B cell (primary cell): ENCODE results near the gene ZNF138. TPM values are rescaled to one million over a fixed set of nuclear protein-coding genes. Genes with fewer than 3 reads are reported as not detected.

Experiments used
- ATAC-seq: fragments of 200-7000 bp; cut with Tn5 transposase; one replicate; pipeline ENCODE4 v1.10.0; 2021; ENCODE audit warnings: low read depth, mild to moderate bottlenecking, moderate number of reproducible peaks, moderate library complexity
- CTCF ChIA-PET: fragments of 350-600 bp; sonication (Branson Sonifier 250); formaldehyde crosslinking; loops from one replicate; lab custom pipeline; 2021; ENCODE audit warnings: antibody characterized with exemption, inconsistent platforms; lab: Charles Lee
- POLR2A ChIA-PET: fragments of 350-600 bp; sonication (Branson Sonifier 250); formaldehyde crosslinking; loops from one replicate; lab custom pipeline; 2021; ENCODE audit warnings: antibody characterized with exemption; lab: Charles Lee
- DNase-seq: peaks from one replicate; pipeline ENCODE4 v3.0.0; 2013
- H2AFZ ChIP-seq: 2 replicates; pipeline ENCODE4 v1.6.1; 2012; ENCODE audit warnings: mild to moderate bottlenecking, low read depth, low read length; ENCODE audit not compliant: insufficient read depth, poor library complexity, severe bottlenecking
- H3K27ac ChIP-seq, 2 donors: 1 replicate in 1 of 2; 2 replicates in 1 of 2; pipeline ENCODE4 v1.5.1; 2012 to 2013; ENCODE audit warnings: low read length in 2 of 2, mild to moderate bottlenecking in 2 of 2, moderate library complexity in 1 of 2
- H3K27me3 ChIP-seq, 4 experiments: fragments of 200-600 bp in 1 of 4; sonication (generic) in 1 of 4; replicated peaks in 1 of 4; 1 replicate in 2 of 4; 2 replicates in 2 of 4; pipeline versions ENCODE4 v1.6.1 to v1.7.0; 2013 to 2016; ENCODE audit warnings: low read length in 3 of 4, mild to moderate bottlenecking in 2 of 4, mixed read lengths in 1 of 4, moderate library complexity in 1 of 4; ENCODE audit not compliant: insufficient read depth in 4 of 4, control insufficient read depth in 3 of 4; ENCODE audit errors: control extremely low read depth in 1 of 4
- H3K36me3 ChIP-seq, 2 experiments: replicated peaks in 1 of 2; 1 replicate in 1 of 2; 2 replicates in 1 of 2; pipeline versions ENCODE4 v1.6.1 to v1.7.1; 2013; ENCODE audit warnings: low read length in 1 of 2; ENCODE audit not compliant: insufficient read depth in 2 of 2, control insufficient read depth in 1 of 2; ENCODE audit errors: control extremely low read depth in 1 of 2, extremely low read depth in 1 of 2
- H3K4me1 ChIP-seq, 2 donors: fragments of 200-600 bp in 1 of 2; sonication (generic) in 1 of 2; 1 replicate in 1 of 2; 2 replicates in 1 of 2; pipeline versions ENCODE4 v1.5.1 to v1.6.1; 2013 to 2017; ENCODE audit warnings: low read length in 2 of 2; ENCODE audit not compliant: control insufficient read depth in 2 of 2, insufficient read depth in 2 of 2
- H3K4me2 ChIP-seq: replicated peaks from 2 replicates; pipeline ENCODE3; 2012; ENCODE audit warnings: mild to moderate bottlenecking, low read depth, low read length; ENCODE audit not compliant: poor library complexity, severe bottlenecking
- H3K4me3 ChIP-seq, 5 experiments: fragments of 200-600 bp in 1 of 5; sonication (generic) in 1 of 5; 1 replicate in 3 of 5; 2 replicates in 2 of 5; pipeline versions ENCODE4 v1.5.1 to v1.7.0; 2011 to 2016; ENCODE audit warnings: low read length in 4 of 5, mild to moderate bottlenecking in 4 of 5, low read depth in 2 of 5, control low read depth in 1 of 5, moderate library complexity in 1 of 5; ENCODE audit not compliant: insufficient read depth in 1 of 5; ENCODE audit errors: control extremely low read depth in 1 of 5, extremely low read depth in 1 of 5
- H3K79me2 ChIP-seq: fragments of 200-600 bp; sonication (generic); one replicate; pipeline ENCODE4 v1.6.0; 2016; ENCODE audit warnings: low read length; ENCODE audit not compliant: control insufficient read depth, insufficient read depth
- H3K9ac ChIP-seq: fragments of 200-600 bp; sonication (generic); 2 replicates; pipeline ENCODE4 v1.6.1; 2017; ENCODE audit warnings: mild to moderate bottlenecking, low read length, moderate library complexity
- H3K9me3 ChIP-seq, 3 donors: one replicate each; pipeline versions ENCODE4 v1.6.1 to v1.7.1; 2013; ENCODE audit warnings: low read length in 2 of 3; ENCODE audit not compliant: control insufficient read depth in 2 of 3, insufficient read depth in 1 of 3; ENCODE audit errors: control extremely low read depth in 1 of 3
- H4K20me1 ChIP-seq: 2 replicates; pipeline ENCODE4 v1.6.0; 2012; ENCODE audit warnings: mild to moderate bottlenecking, low read length; ENCODE audit not compliant: insufficient read depth, control insufficient read depth, poor library complexity, severe bottlenecking
- H3K27ac Mint-ChIP-seq: one replicate; pipeline ENCODE4 v1.8.0; 2021; ENCODE audit warnings: mixed read lengths
- H3K27me3 Mint-ChIP-seq: one replicate; pipeline ENCODE4 v1.8.0; 2021; ENCODE audit warnings: mixed read lengths
- H3K4me1 Mint-ChIP-seq: one replicate; pipeline ENCODE4 v1.8.0; 2021; ENCODE audit warnings: mixed read lengths
- H3K4me3 Mint-ChIP-seq: one replicate; pipeline ENCODE4 v1.8.0; 2021; ENCODE audit warnings: mixed read lengths
- H3K9me3 Mint-ChIP-seq: one replicate; pipeline ENCODE4 v1.8.0; 2022; ENCODE audit warnings: mixed read lengths; ENCODE audit not compliant: insufficient read depth
- EZH2 ChIP-seq: IDR thresholded peaks from 2 replicates; pipeline ENCODE4 v1.6.1; 2012; ENCODE audit warnings: borderline replicate concordance, low read depth, mild to moderate bottlenecking, moderate library complexity, low read length; ENCODE audit not compliant: insufficient read depth, poor library complexity, severe bottlenecking
- WGBS: methylation state at CpG from one replicate; pipeline ENCODE4 v1.1.5; 2013; ENCODE audit warnings: missing lambda C conversion rate; ENCODE audit not compliant: insufficient coverage; 5-methylcytosine and 5-hydroxymethylcytosine counted together
- intact Hi-C: fragments of 100-400 bp; cut with micrococcal nuclease; formaldehyde crosslinking; loops from one replicate; pipeline ENCODE4 v1.10.0; 2022
- polyA plus RNA-seq: library from polyadenylated mRNA; depleted of rRNA; stranded (reverse); fragments of >200 nt; gene quantifications from 2 replicates; pipeline ENCODE4 v1.2.3, GENCODE V29; 2012
- total RNA-seq, 2 donors: library from RNA; stranded (reverse); fragments of 120-200 nt in 1 of 2; gene quantifications; 1 replicate in 1 of 2; 2 replicates in 1 of 2; pipeline versions ENCODE4 v1.2.3 to v1.2.4, GENCODE V29; 2013 to 2022
- TF ChIP-seq, protein P1 (sequence below): fragments of 200-600 bp; IDR thresholded peaks from one replicate; pipeline ENCODE4 v1.8.0; 2022; ENCODE audit warnings: antibody characterized with exemption, mild to moderate bottlenecking

Gene ZNF138
- total and polyA plus RNA-seq, 2 donors (not counting 1 experiment from before 2014, with no cell fraction given) = 10.1 to 26.6 TPM

DNA sequence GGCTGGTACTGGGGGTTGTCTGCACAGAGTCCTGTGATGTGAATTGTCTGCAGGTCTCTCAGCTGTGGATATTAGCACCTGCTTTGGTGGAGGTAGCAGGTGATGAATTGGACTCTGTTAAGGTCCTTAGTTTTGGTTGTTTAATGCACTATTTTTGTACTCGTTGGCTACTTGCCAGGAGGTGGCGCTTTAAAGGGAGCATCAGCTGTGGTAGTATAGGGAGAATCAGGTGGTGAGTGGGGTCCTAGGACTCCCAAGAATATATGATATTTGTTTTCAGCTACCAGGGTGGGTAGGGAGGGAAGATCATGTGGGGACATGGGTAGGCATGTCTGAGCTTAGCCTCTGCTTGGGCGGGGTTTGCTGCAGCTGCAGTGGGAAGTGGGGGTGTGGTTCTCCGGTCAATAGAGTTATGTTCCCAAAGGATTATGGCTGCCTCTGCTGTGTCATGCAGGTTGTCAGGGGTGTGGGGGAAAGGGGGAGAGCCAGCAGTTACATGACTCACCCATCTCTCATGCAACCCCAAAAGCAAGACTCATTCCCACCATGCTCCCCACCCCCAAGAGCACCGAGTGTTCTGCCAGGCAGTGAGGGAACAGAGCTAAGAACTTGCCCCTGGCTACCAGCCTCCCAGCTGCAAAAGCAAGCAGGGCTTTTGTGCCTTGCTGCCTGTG, 55.2 kb downstream of the ZNF138 start:
- Histone ChIP-seq H3K36me3 (no peaks in the 10 kb centered on the region), H3K27me3 (no peaks in the 10 kb centered on the region), H3K4me2 (no peak overlapping the region), H3K9ac (no peak overlapping the region), H4K20me1 (no peaks in the 10 kb centered on the region), H2AFZ (no peak overlapping the region), H3K9me3 (peaks cover 0 to 5% (median 0%) of the 10 kb centered on the region in 3 donors), H3K27ac (no peak overlapping the region), H3K79me2 (no peaks in the 10 kb centered on the region), H3K4me1 (no peaks in the 10 kb centered on the region), H3K4me3 (no peak overlapping the region)
- 82% methylated on average over 3 of the region's 5 CpGs for WGBS
- H3K27me3 Mint-ChIP-seq = no peaks in the 10 kb centered on the region
- no peaks in the 10 kb centered on the region for H3K4me1 Mint-ChIP-seq
- no peak for TF ChIP-seq EZH2
- TF ChIP-seq, protein P1, sequence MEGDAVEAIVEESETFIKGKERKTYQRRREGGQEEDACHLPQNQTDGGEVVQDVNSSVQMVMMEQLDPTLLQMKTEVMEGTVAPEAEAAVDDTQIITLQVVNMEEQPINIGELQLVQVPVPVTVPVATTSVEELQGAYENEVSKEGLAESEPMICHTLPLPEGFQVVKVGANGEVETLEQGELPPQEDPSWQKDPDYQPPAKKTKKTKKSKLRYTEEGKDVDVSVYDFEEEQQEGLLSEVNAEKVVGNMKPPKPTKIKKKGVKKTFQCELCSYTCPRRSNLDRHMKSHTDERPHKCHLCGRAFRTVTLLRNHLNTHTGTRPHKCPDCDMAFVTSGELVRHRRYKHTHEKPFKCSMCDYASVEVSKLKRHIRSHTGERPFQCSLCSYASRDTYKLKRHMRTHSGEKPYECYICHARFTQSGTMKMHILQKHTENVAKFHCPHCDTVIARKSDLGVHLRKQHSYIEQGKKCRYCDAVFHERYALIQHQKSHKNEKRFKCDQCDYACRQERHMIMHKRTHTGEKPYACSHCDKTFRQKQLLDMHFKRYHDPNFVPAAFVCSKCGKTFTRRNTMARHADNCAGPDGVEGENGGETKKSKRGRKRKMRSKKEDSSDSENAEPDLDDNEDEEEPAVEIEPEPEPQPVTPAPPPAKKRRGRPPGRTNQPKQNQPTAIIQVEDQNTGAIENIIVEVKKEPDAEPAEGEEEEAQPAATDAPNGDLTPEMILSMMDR = no peak
- ChIA-PET POLR2A (no interaction called here), CTCF (no interaction called here)
- H3K27ac Mint-ChIP-seq = no peak overlapping the region
- intact Hi-C loops = no loop called here
- ATAC-seq = no peak
- H3K4me3 Mint-ChIP-seq = no peak overlapping the region
- H3K9me3 Mint-ChIP-seq = no peaks in the 10 kb centered on the region
- no peak for DNase-seq

- no peak overlapping the region for H3K27ac Mint-ChIP-seq
- Histone ChIP-seq H3K4me1 (no peaks in the 10 kb centered on the region), H2AFZ (no peak overlapping the region), H3K4me2 (no peak overlapping the region), H3K36me3 (no peaks in the 10 kb centered on the region), H3K9me3 (peaks cover 0 to 5% (median 0%) of the 10 kb centered on the region in 3 donors), H3K9ac (no peak overlapping the region), H3K4me3 (no peak overlapping the region), H3K79me2 (no peaks in the 10 kb centered on the region), H3K27me3 (no peaks in the 10 kb centered on the region), H3K27ac (no peak overlapping the region), H4K20me1 (no peaks in the 10 kb centered on the region)
- ATAC-seq (no peak), DNase-seq (no peak)
- no peak for TF ChIP-seq EZH2
- TF ChIP-seq, protein P1 = no peak
- POLR2A ChIA-PET = no interaction called here
- H3K4me1 Mint-ChIP-seq = no peaks in the 10 kb centered on the region
- CTCF ChIA-PET = no interaction called here
- no peak overlapping the region for H3K4me3 Mint-ChIP-seq
- intact Hi-C loops = no loop called here
- H3K27me3 Mint-ChIP-seq = no peaks in the 10 kb centered on the region
- 60% methylated on average over 1 of the region's 7 CpGs for WGBS
- no peaks in the 10 kb centered on the region for H3K9me3 Mint-ChIP-seq
Measured at GRCh38 chr7:64849924-64850499, 55.8 kb downstream of the ZNF138 start.
